ENCODE results near the gene APP. TPM values are rescaled to one million over a fixed set of nuclear protein-coding genes. Genes with fewer than 3 reads are reported as not detected.

APP gene
- total RNA-seq, 1 experiment from 2014 or later: 560 TPM

DNA sequence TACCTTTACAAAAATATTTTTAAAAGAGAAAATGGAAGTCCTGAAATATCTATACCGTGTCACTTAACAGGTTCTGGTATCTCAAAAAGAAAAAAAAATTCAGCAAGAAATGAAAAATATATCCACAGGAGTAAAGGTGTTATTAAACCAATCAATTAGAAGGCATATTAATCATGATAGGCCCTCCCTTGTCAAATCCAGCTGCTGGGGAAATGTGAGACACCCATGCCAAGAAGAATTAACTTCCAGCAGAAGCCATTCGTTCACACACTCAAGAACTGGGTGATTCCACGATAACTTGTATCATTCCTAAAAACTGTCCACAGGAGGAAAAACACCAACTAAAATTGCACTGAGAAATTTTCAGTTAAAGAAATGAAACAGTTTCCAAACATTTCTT, 57.6 kb downstream of the APP start (continued):
- TF ChIP-seq KAT7 (CRISPR knock-in tag; IDR thresholded peaks at IDR 0.05; ENCODE audit: borderline replicate concordance): no peak
- no peak for TF ChIP-seq TEAD1 (CRISPR knock-in tag; IDR thresholded peaks at IDR 0.05)

DNA sequence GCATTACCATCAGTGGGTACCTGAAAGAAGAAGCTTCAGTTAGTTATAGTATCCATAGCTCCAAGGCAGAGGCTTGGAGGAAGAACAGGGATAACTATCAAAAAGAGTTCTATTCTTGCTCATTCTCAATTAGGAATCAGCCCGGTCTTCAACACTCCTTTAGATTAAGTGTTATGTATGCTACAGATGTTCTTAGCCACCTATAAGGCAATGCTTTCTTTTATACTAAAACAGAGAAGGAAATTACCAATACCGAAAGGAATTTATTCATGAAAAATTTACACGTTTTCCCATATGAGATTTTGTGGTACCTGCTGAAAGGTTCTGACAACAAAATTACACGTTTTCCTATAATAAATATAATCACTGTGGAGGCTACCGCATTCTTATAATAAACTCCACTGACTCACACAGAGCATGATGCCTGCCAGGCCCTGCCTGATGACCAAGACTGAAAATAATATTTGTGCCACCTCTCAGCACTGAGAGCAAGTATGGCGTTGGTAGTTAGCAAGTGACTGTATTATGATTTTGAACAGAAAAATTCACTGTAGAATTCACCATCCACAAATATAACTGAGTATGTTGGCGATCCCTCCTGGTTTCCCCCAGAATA, 58.3 kb downstream of the APP start:
- no peak overlapping the region for H3K4me3 Mint-ChIP-seq
- H3K9me3 Mint-ChIP-seq: no peaks in the 10 kb centered on the region
- TF ChIP-seq HMGXB4 (CRISPR knock-in tag; IDR thresholded peaks at IDR 0.05) (no peak), TEAD1 (CRISPR knock-in tag; IDR thresholded peaks at IDR 0.05) (no peak), E2F1 (CRISPR knock-in tag; IDR thresholded peaks at IDR 0.05) (no peak), JUN (CRISPR knock-in tag; IDR thresholded peaks at IDR 0.05) (no peak), GTF2I (CRISPR knock-in tag; conservative IDR thresholded peaks at IDR 0.05) (no peak)
- H3K36me3 Mint-ChIP-seq: peaks cover 25% of the 10 kb centered on the region
- H3K27me3 Mint-ChIP-seq (ENCODE audit: low read depth): no peaks in the 10 kb centered on the region
- H3K4me1 Mint-ChIP-seq: peaks cover 82% of the 10 kb centered on the region
- ChIA-PET POLR2A (no interaction called here), CTCF (no interaction called here)
- ATAC-seq (no peak), DNase-seq (ENCODE audit: low spot score) (no peak)
- peak overlapping the region; percentile 39 for H3K27ac Mint-ChIP-seq

- ATAC-seq (no peak), DNase-seq (ENCODE audit: low spot score) (no peak)
- peaks cover 27% of the 10 kb centered on the region for H3K36me3 Mint-ChIP-seq
- H3K27me3 Mint-ChIP-seq (ENCODE audit: low read depth): no peaks in the 10 kb centered on the region
- no peaks in the 10 kb centered on the region for H3K9me3 Mint-ChIP-seq
- peaks cover 83% of the 10 kb centered on the region for H3K4me1 Mint-ChIP-seq
- no peak overlapping the region for H3K4me3 Mint-ChIP-seq
- no peak for TF ChIP-seq ZNF423 (CRISPR knock-in tag; IDR thresholded peaks at IDR 0.05)
- TF ChIP-seq CDX4 (CRISPR knock-in tag; IDR thresholded peaks at IDR 0.05; ENCODE audit: borderline replicate concordance): no peak
- TF ChIP-seq ZNF138 (CRISPR knock-in tag; conservative IDR thresholded peaks at IDR 0.05): no peak
- no peak for TF ChIP-seq GRHL2 (CRISPR knock-in tag; IDR thresholded peaks at IDR 0.05; ENCODE audit: insufficient replicate concordance, severe bottlenecking)
- no peak for TF ChIP-seq ESRRA (CRISPR knock-in tag; IDR thresholded peaks at IDR 0.05; ENCODE audit: borderline replicate concordance)
- ChIA-PET POLR2A (interaction anchor here (0.7 kb wide), 2 partner anchors 59 to 557 kb away, joined by 4 to 6 read pairs; no protein-coding TSS in a partner anchor), CTCF (no interaction called here)
- H3K27ac Mint-ChIP-seq: peak overlapping the region; percentile 10; the same call in 1 of the 2 replicates
Measured at GRCh38 chr21:26110715-26111114, 59.9 kb downstream of the APP start.

GRCh38 chr21:26107429-26107828, 63.1 kb downstream of the APP start:
- Mint-ChIP-seq H3K9me3 (no peaks in the 10 kb centered on the region), H3K27ac (peak overlapping the region; percentile 87), H3K4me3 (peak overlapping the region; percentile 15), H3K4me1 (peaks cover 73% of the 10 kb centered on the region), H3K27me3 (ENCODE audit: low read depth) (no peaks in the 10 kb centered on the region), H3K36me3 (peaks cover 41% of the 10 kb centered on the region)
- DNase-seq (ENCODE audit: low spot score) (no peak), ATAC-seq (peak; percentile 13; the same call in 1 of the 2 replicates)
- CTCF ChIA-PET: no interaction called here
- POLR2A ChIA-PET: no interaction called here
- TF ChIP-seq ZNF232 (CRISPR knock-in tag; IDR thresholded peaks at IDR 0.05) (no peak), RORB (CRISPR knock-in tag; IDR thresholded peaks at IDR 0.05) (no peak), KAT7 (CRISPR knock-in tag; IDR thresholded peaks at IDR 0.05; ENCODE audit: borderline replicate concordance) (no peak), MXD4 (CRISPR knock-in tag; IDR thresholded peaks at IDR 0.05; ENCODE audit: borderline replicate concordance) (no peak), ZNF532 (CRISPR knock-in tag; IDR thresholded peaks at IDR 0.05; ENCODE audit: borderline replicate concordance) (no peak)
- TF ChIP-seq, protein P1, sequence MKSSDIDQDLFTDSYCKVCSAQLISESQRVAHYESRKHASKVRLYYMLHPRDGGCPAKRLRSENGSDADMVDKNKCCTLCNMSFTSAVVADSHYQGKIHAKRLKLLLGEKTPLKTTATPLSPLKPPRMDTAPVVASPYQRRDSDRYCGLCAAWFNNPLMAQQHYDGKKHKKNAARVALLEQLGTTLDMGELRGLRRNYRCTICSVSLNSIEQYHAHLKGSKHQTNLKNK (CRISPR knock-in tag; IDR thresholded peaks at IDR 0.05): no peak
- TF ChIP-seq, protein P2, sequence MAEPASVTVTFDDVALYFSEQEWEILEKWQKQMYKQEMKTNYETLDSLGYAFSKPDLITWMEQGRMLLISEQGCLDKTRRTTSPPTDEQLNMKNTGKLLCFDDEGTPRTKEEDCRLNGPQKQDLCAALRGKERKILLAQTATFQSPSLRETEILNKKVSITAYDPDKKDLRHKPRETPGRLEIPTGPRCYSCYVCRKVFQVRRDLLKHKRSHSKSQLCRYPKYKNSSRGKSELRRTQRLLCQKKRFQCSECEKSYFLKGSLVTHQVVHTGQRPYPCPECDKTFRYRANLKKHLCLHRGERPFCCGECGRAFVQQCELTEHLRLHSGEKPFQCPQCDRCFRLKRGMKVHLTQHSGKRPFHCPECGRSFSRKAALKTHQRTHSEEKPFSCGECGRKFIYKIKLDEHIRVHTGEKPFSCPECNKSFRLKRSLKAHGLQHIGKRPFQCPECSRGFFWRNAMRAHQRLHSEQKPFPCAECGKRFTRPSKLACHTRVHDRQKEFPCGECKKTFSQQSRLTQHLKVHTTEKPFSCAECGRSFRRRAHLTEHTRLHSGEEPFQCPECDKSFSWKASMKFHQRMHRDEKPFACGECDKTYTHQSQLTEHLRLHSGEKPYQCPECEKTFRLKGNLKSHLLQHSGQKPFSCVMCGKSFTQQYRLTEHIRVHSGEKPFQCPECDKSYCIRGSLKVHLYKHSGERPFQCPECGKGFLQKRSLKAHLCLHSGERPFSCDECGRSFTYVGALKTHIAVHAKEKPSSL (CRISPR knock-in tag; conservative IDR thresholded peaks at IDR 0.05): no peak
